Activated CD8-positive, alpha-beta T cell treated with anti-CD3 and anti-CD28 coated beads, Interleukin-2, amount 10 ng/mL, durations not matched to agents 7 days and 5 days (primary cell): ENCODE measurements around the gene LPAR6. TPM values are rescaled to one million over a fixed set of nuclear protein-coding genes. Genes with fewer than 3 reads are reported as not detected.
A peak's percentile ranks its signal among the peaks of the same experiment; 100 is the strongest.
"Not testable (repeated sequence)": the region's sequence is repeated elsewhere in the genome, so short reads cannot be mapped to it uniquely, and the experiment has no call there.

ENCODE experiments used
- ATAC-seq: fragments of 150-1000 bp; cut with Tn5 transposase; one replicate; pipeline ENCODE4 v1.10.0; 2021; ENCODE audit warnings: moderate library complexity
- CTCF ChIA-PET: fragments of 350-600 bp; sonication (Branson Sonifier 250); formaldehyde crosslinking; loops from one replicate; lab custom pipeline; 2021; ENCODE audit warnings: antibody characterized with exemption; lab: Charles Lee
- POLR2A ChIA-PET: fragments of 350-600 bp; sonication (Branson Sonifier 250); formaldehyde crosslinking; loops from one replicate; lab custom pipeline; 2021; ENCODE audit warnings: antibody characterized with exemption; lab: Charles Lee
- DNase-seq: peaks from one replicate; pipeline ENCODE4 v3.0.0-alpha.2; 2020
- H3K27ac Mint-ChIP-seq: one replicate; pipeline ENCODE4 v1.8.0; 2021; ENCODE audit warnings: mild to moderate bottlenecking, mixed read lengths
- H3K27me3 Mint-ChIP-seq: one replicate; pipeline ENCODE4 v1.8.0; 2021; ENCODE audit warnings: low read depth, mixed read lengths
- H3K36me3 Mint-ChIP-seq: one replicate; pipeline ENCODE4 v1.8.0; 2021; ENCODE audit warnings: low read depth, mixed read lengths
- H3K4me1 Mint-ChIP-seq: one replicate; pipeline ENCODE4 v1.8.0; 2021; ENCODE audit warnings: low read depth, mixed read lengths
- H3K4me3 Mint-ChIP-seq: one replicate; pipeline ENCODE4 v1.8.0; 2021; ENCODE audit warnings: mild to moderate bottlenecking, mixed read lengths
- H3K9me3 Mint-ChIP-seq: one replicate; pipeline ENCODE4 v1.8.0; 2022; ENCODE audit warnings: mixed read lengths; ENCODE audit not compliant: insufficient read depth
- total RNA-seq, 2 experiments: library from RNA; stranded (reverse); gene quantifications; one replicate each; pipeline ENCODE4 v1.2.3, GENCODE V29; 2021

The LPAR6 gene
- total RNA-seq, 2 experiments from 2014 or later = 47.6 to 50.3 TPM

- CTCF ChIA-PET = interaction anchor here (0.8 to 1.0 kb wide), 2 partner anchors 35 to 143 kb away, joined by 3 read pairs; no protein-coding TSS in a partner anchor
- no peak overlapping the region for H3K27ac Mint-ChIP-seq
- ATAC-seq (no peak), DNase-seq (no peak)
- peaks cover 51% of the 10 kb centered on the region for H3K36me3 Mint-ChIP-seq
- no peaks in the 10 kb centered on the region for H3K9me3 Mint-ChIP-seq
- no peak overlapping the region for H3K4me3 Mint-ChIP-seq
- H3K4me1 Mint-ChIP-seq = peaks cover 41% of the 10 kb centered on the region
- H3K27me3 Mint-ChIP-seq = no peaks in the 10 kb centered on the region
- POLR2A ChIA-PET = no interaction called here
Observed at GRCh38 chr13:48436661-48437288, 23.9 kb upstream of the LPAR6 start.

GRCh38 chr13:48434200-48434599 is 21.3 kb upstream of the LPAR6 start:
- DNase-seq (no peak), ATAC-seq (no peak)
- Mint-ChIP-seq H3K27ac (no peak overlapping the region), H3K27me3 (no peaks in the 10 kb centered on the region), H3K4me1 (peaks cover 51% of the 10 kb centered on the region), H3K36me3 (peaks cover 47% of the 10 kb centered on the region), H3K4me3 (no peak overlapping the region), H3K9me3 (no peaks in the 10 kb centered on the region)
- CTCF ChIA-PET = no interaction called here
- POLR2A ChIA-PET = no interaction called here

- Mint-ChIP-seq H3K4me1 (peaks cover 55% of the 10 kb centered on the region), H3K9me3 (no peaks in the 10 kb centered on the region), H3K4me3 (no peak overlapping the region), H3K27me3 (no peaks in the 10 kb centered on the region), H3K36me3 (peaks cover 44% of the 10 kb centered on the region), H3K27ac (no peak overlapping the region)
- ATAC-seq (no peak), DNase-seq (no peak)
- CTCF ChIA-PET = no interaction called here
- POLR2A ChIA-PET = no interaction called here
Observed at GRCh38 chr13:48431987-48432615, 19.2 kb upstream of the LPAR6 start.

GRCh38 chr13:48431431-48431830 is 18.5 kb upstream of the LPAR6 start:
- no peak for DNase-seq
- CTCF ChIA-PET = no interaction called here
- no peak for ATAC-seq
- H3K36me3 Mint-ChIP-seq = peaks cover 43% of the 10 kb centered on the region
- no peak overlapping the region for H3K4me3 Mint-ChIP-seq
- POLR2A ChIA-PET = no interaction called here
- no peak overlapping the region for H3K27ac Mint-ChIP-seq
- H3K4me1 Mint-ChIP-seq = peaks cover 52% of the 10 kb centered on the region
- H3K27me3 Mint-ChIP-seq = no peaks in the 10 kb centered on the region
- no peaks in the 10 kb centered on the region for H3K9me3 Mint-ChIP-seq

- peaks cover 39% of the 10 kb centered on the region for H3K36me3 Mint-ChIP-seq
- no peak overlapping the region for H3K27ac Mint-ChIP-seq
- no peaks in the 10 kb centered on the region for H3K27me3 Mint-ChIP-seq
- H3K4me3 Mint-ChIP-seq = no peak overlapping the region
- peaks cover 42% of the 10 kb centered on the region for H3K4me1 Mint-ChIP-seq
- ATAC-seq = no peak
- ChIA-PET CTCF (interaction anchor here (1.1 kb wide), 1 partner anchor 19 kb away, joined by 3 read pairs; no protein-coding TSS in a partner anchor), POLR2A (no interaction called here)
- no peaks in the 10 kb centered on the region for H3K9me3 Mint-ChIP-seq
- DNase-seq = no peak
Observed at GRCh38 chr13:48429886-48430285, 17.0 kb upstream of the LPAR6 start.

GRCh38 chr13:48429036-48429435 is 16.1 kb upstream of the LPAR6 start:
- Mint-ChIP-seq H3K36me3 (peaks cover 39% of the 10 kb centered on the region), H3K4me3 (no peak overlapping the region), H3K4me1 (peaks cover 35% of the 10 kb centered on the region), H3K9me3 (no peaks in the 10 kb centered on the region), H3K27ac (peak overlapping the region; percentile 37), H3K27me3 (no peaks in the 10 kb centered on the region)
- ATAC-seq (no peak), DNase-seq (no peak)
- POLR2A ChIA-PET = no interaction called here
- CTCF ChIA-PET = interaction anchor here (0.6 to 1.1 kb wide), 2 partner anchors 20 to 152 kb away, joined by 3 read pairs; no protein-coding TSS in a partner anchor

- H3K9me3 Mint-ChIP-seq, DNase-seq, ATAC-seq, POLR2A ChIA-PET, H3K27me3 Mint-ChIP-seq, H3K27ac Mint-ChIP-seq, H3K4me3 Mint-ChIP-seq, CTCF ChIA-PET: not testable (repeated sequence)
- Mint-ChIP-seq H3K4me1 (peaks cover 29% of the 10 kb centered on the region), H3K36me3 (peaks cover 43% of the 10 kb centered on the region)
Observed at GRCh38 chr13:48426755-48427298, 13.9 kb upstream of the LPAR6 start.

GRCh38 chr13:48426052-48426451 is 13.1 kb upstream of the LPAR6 start:
- DNase-seq (no peak), ATAC-seq (no peak)
- Mint-ChIP-seq H3K9me3 (peaks cover 5% of the 10 kb centered on the region), H3K4me1 (peaks cover 22% of the 10 kb centered on the region), H3K27ac (no peak overlapping the region), H3K36me3 (peaks cover 48% of the 10 kb centered on the region), H3K4me3 (no peak overlapping the region), H3K27me3 (no peaks in the 10 kb centered on the region)
- ChIA-PET POLR2A (interaction anchor here (0.6 kb wide), 2 partner anchors 16 to 151 kb away, joined by 4 read pairs; no protein-coding TSS in a partner anchor), CTCF (no interaction called here)

GRCh38 chr13:48424212-48424611 is 11.3 kb upstream of the LPAR6 start:
- H3K9me3 Mint-ChIP-seq = peaks cover 20% of the 10 kb centered on the region
- H3K27me3 Mint-ChIP-seq = no peaks in the 10 kb centered on the region
- ChIA-PET CTCF (no interaction called here), POLR2A (no interaction called here)
- peaks cover 55% of the 10 kb centered on the region for H3K36me3 Mint-ChIP-seq
- DNase-seq (no peak), ATAC-seq (no peak)
- no peak overlapping the region for H3K4me3 Mint-ChIP-seq
- peaks cover 10% of the 10 kb centered on the region for H3K4me1 Mint-ChIP-seq
- H3K27ac Mint-ChIP-seq = no peak overlapping the region

GRCh38 chr13:48422003-48422402 is 9.1 kb upstream of the LPAR6 start:
- H3K27ac Mint-ChIP-seq, H3K4me1 Mint-ChIP-seq, POLR2A ChIA-PET, ATAC-seq, H3K4me3 Mint-ChIP-seq, CTCF ChIA-PET, DNase-seq, H3K27me3 Mint-ChIP-seq: not testable (repeated sequence)
- H3K36me3 Mint-ChIP-seq = peaks cover 68% of the 10 kb centered on the region
- peaks cover 32% of the 10 kb centered on the region for H3K9me3 Mint-ChIP-seq

GRCh38 chr13:48415516-48415915 is 2.6 kb upstream of the LPAR6 start:
- Mint-ChIP-seq H3K4me3 (no peak overlapping the region), H3K4me1 (peaks cover 20% of the 10 kb centered on the region), H3K27me3 (no peaks in the 10 kb centered on the region), H3K36me3 (peaks cover 82% of the 10 kb centered on the region), H3K27ac (no peak overlapping the region), H3K9me3 (peaks cover 24% of the 10 kb centered on the region)
- ChIA-PET POLR2A (no interaction called here), CTCF (no interaction called here)
- ATAC-seq = no peak
- no peak for DNase-seq

GRCh38 chr13:48414501-48414900 is 1.6 kb upstream of the LPAR6 start:
- peaks cover 29% of the 10 kb centered on the region for H3K4me1 Mint-ChIP-seq
- no peak overlapping the region for H3K4me3 Mint-ChIP-seq
- H3K36me3 Mint-ChIP-seq = peaks cover 81% of the 10 kb centered on the region
- H3K27ac Mint-ChIP-seq = no peak overlapping the region
- ChIA-PET POLR2A (no interaction called here), CTCF (interaction anchor here (1.3 kb wide), 2 partner anchors 13 to 78 kb away, joined by 3 read pairs; no protein-coding TSS in a partner anchor)
- peaks cover 15% of the 10 kb centered on the region for H3K9me3 Mint-ChIP-seq
- no peaks in the 10 kb centered on the region for H3K27me3 Mint-ChIP-seq
- ATAC-seq = no peak
- no peak for DNase-seq
